K562 (cell line): ENCODE data around the gene VEGFC.

ENCODE experiments used
- CTCF ChIP-seq, 3 experiments: IDR thresholded peaks in 2 of 3; conservative IDR thresholded peaks in 1 of 3; 2 replicates each; pipeline ENCODE4 v1.5.1; 2011 to 2012; ENCODE audit warnings: low read length in 3 of 3, mild to moderate bottlenecking in 3 of 3, control low read depth in 2 of 3, improper control_type of control experiment in 1 of 3, inconsistent platforms in 1 of 3, low read depth in 1 of 3, mixed read lengths in 1 of 3, moderate library complexity in 1 of 3; ENCODE audit not compliant: insufficient read depth in 2 of 3
- ELF4 ChIP-seq: fragments of 450-650 bp; formaldehyde crosslinking; IDR thresholded peaks from 2 replicates; pipeline ENCODE4 v1.4.0; 2022; ENCODE audit warnings: missing genetic modification characterization
- HEY1 ChIP-seq: fragments of 250-450 bp; sonication (Bioruptor Pico); IDR thresholded peaks from 2 replicates; pipeline ENCODE4 v1.5.0; 2020; ENCODE audit warnings: mild to moderate bottlenecking, moderate library complexity, borderline replicate concordance
- KLF16 ChIP-seq: IDR thresholded peaks from 2 replicates; pipeline ENCODE4 v1.6.1; 2016; ENCODE audit warnings: antibody characterized with exemption
- SMARCB1 ChIP-seq: IDR thresholded peaks from 2 replicates; pipeline ENCODE4 v1.6.1; 2011; ENCODE audit warnings: improper control_type of control experiment, low read depth; ENCODE audit not compliant: insufficient read length
- SNRNP70 ChIP-seq: fragments of 200-400 bp; formaldehyde crosslinking; optimal IDR thresholded peaks from 2 replicates; pipeline ENCODE3; 2017; ENCODE audit warnings: low read depth, low read length
- TAF1 ChIP-seq: IDR thresholded peaks from 2 replicates; pipeline ENCODE4 v1.6.1; 2011; ENCODE audit warnings: mild to moderate bottlenecking, low read length, moderate library complexity; ENCODE audit not compliant: insufficient read depth, control insufficient read depth, severe bottlenecking; ENCODE audit errors: extremely low read depth
- TAF15 ChIP-seq: fragments of 200-400 bp; formaldehyde crosslinking; IDR thresholded peaks from 2 replicates; pipeline ENCODE4 v1.6.1; 2017; ENCODE audit warnings: mild to moderate bottlenecking, low read depth, low read length, moderate library complexity
- ZBTB7A ChIP-seq: IDR thresholded peaks from 2 replicates; pipeline ENCODE4 v1.6.1; 2011; ENCODE audit warnings: low read depth, mild to moderate bottlenecking, low read length, moderate library complexity, borderline replicate concordance; ENCODE audit not compliant: control insufficient read depth
- ZNF318 ChIP-seq, 2 experiments: fragments of 450-650 bp; IDR thresholded peaks; 2 replicates each; pipeline ENCODE4 v1.6.1; 2016; ENCODE audit warnings: mild to moderate bottlenecking in 2 of 2, borderline replicate concordance in 1 of 2, low read depth in 1 of 2, moderate library complexity in 1 of 2

GRCh38 chr4:176664964-176665363 is 127.8 kb downstream of the VEGFC start:
- TF ChIP-seq CTCF (IDR thresholded peaks at IDR 0.05 in 2 of 3, conservative IDR thresholded peaks at IDR 0.05 in 1 of 3; ENCODE audit: insufficient read depth in 2 of 3, low read depth in 1 of 3, low read length in 3 of 3) (no peak), ZNF318 (IDR thresholded peaks at IDR 0.05; ENCODE audit: borderline replicate concordance in 1 of 2, low read depth in 1 of 2) (no peak), HEY1 (no peak), KLF16 (no peak), SNRNP70 (no peak), ELF4 (no peak), ZBTB7A (no peak), TAF15 (no peak), SMARCB1 (no peak), TAF1 (no peak)
